ENCODE data around the gene COTL1. TPM values are rescaled to one million over a fixed set of nuclear protein-coding genes. Genes with fewer than 3 reads are reported as not detected.

The COTL1 gene
- total RNA-seq, 1 donor from 2014 or later = 18.4 TPM

DNA sequence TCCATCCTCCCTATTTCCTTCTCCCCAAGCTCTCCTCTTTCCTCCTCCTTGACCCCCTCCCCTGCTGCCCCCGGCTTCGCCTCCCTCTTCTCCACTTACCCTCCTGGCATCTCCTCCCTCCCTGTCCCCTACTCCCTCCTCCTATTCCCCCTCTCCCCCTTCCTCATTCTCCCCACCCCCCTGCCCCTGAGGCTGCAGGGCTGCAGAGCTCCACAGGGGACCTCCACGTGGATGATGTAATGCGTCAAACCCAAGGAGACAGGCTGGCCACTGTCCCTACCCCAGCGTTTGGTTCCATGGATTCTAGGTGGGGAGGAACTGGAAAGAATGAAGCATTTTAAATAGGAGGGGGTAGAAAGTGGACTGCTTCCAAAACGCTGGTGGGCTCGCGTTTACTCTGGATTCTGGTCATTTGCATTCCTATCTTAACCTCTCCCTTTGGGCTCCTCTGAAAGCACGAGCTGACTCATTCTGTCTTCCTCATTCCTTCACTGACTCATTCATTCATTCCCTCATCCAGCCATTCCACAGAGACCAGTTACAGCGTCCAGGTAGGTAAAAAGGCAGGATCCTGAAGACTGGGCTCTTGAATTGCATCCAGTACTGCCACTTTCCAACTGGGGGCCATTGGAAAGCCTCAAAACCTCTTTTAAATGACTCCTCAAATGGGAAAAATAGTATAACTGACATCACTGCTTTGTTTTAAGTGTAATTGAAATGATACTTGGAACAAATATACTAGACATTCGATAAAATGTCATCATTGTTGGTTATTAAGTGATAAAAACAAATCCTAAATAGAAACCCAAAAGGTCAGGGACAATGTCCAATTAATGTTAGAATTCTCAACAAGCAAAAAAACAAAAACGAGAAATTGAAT is 943 bp upstream of the COTL1 start:
- ATAC-seq (no peak), DNase-seq (ENCODE audit: missing footprints) (no peak)
- intact Hi-C loops (cut with DNase I) = loop anchor here (2.0 to 5.0 kb wide), 2 partner anchors 87 to 114 kb away; partner anchors contain the start of gene MEAK7

DNA sequence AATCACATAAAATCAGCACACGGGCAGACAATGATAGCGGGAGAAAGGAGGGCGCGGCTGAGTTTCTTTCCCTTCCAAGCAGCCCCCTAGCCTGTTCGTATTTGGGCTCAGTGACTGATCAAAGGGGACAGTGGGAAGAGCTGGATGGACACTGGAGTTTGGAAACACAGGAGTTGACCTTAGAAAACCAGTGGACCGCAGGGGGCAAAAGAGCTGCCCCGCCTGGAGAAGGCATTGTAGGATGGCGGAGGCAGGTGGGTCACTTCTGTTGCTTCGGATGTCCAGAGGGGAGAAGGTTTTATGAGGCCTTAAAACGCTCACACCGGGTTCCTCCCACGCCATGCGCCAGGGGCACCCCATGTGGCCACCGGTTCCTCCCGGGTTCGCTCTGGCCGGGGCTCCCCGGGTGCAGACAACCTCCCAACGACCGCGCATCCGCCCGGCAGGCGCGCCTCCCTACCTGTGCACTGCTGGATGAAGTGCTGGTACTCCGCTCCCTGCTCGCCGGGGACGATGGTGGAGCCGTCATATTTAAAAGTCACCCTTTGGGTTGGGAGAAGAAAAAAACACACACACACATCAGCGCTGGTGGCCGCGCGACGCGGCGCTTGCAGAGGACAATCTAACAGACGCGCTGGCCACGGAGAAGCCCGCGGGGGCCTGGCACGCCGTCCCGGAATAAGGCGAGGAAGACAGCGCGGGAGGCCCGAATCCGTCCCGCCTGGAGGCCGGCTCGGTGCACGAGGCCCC is 662 bp downstream of the COTL1 start:
- DNase-seq (ENCODE audit: missing footprints) = peak; percentile 85
- intact Hi-C loops (cut with DNase I) = loop anchor here (5.0 kb wide), 1 partner anchor 85 kb away; no protein-coding TSS in a partner anchor
- ATAC-seq = no peak

DNA sequence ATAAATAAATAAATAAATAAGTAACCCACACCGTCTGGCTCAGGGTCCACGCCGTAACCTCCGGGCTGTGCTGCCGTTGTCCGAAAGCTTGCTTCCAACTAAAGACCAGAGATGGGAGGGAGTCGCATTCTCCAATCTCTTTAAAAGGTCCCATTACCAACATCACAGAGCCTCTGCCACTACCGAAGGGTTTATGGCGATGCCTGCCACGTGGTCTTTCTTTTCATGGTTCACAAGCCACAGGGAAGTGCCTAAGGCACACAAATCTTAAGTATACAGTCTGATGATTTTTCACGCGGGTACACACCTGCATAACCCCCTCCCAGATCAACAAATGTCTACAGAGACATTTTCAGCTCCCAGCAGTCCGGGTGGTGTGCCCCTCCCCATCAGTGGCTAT is 1.4 kb downstream of the COTL1 start:
- ATAC-seq = no peak
- intact Hi-C loops (cut with DNase I) = loop anchor here (5.0 kb wide), 1 partner anchor 84 kb away; no protein-coding TSS in a partner anchor
- DNase-seq (ENCODE audit: missing footprints) = no peak

DNA sequence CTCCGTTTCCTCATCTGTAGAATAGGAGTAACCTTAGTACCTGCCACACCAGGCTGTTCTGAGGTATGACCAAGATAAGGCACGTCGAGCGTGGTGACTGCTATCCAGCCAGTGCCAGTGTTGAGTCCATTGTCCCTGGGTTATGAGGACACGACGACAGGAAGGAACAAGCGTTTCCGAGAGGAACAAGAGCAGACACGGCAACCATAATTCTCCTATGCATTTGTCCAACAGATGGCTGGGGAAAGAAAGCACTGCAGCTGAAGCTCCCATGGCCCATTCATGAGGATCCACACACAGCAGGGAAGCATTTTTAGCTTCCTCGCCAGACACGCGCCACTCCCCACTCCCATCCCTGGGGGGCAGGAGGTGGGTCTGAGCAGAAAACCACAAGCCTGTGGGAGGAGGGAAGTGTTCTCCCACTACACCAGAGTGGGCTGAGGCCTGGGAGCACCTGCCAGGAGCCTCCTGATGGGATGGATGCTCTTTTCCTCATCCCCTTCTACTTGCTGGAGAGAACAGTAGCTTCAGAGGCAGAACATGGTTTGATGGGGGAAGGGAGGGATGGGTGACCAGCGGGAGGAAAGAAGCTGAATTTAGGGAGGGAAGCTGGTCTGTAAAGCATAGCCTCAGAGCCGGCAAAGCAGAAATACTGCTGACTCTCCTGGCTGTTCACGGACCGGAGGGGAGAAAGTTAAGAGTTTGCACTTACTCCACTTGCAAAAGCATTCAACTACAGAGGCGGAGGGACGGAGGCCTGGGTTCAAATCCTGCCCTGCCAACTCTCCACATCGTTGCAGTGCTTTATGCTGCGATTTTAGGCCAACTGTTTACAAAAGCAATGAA is 2.7 kb downstream of the COTL1 start:
- ATAC-seq (no peak), DNase-seq (ENCODE audit: missing footprints) (no peak)
- intact Hi-C loops (cut with DNase I) = loop anchor here (5.0 kb wide), 1 partner anchor 83 kb away; no protein-coding TSS in a partner anchor

DNA sequence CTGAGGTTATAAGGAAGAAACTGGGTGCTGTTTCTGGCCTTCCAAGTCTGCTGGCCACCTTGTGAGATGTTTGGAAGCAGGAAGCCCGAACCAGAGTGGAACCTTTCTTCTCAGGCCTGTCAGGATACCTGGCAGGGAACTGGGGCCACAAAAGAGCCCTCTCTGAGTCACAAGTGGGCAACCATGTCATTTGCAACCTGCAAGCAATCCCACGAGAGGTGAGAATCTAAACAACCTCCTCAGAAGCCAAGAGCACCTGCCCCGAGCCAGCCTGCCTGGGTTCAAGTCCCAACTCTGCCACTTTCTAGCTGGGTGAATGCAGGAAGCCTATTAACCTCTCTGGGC is 3.3 kb downstream of the COTL1 start:
- intact Hi-C loops (cut with DNase I) = no loop called here
- DNase-seq (ENCODE audit: missing footprints) (no peak), ATAC-seq (no peak)

DNA sequence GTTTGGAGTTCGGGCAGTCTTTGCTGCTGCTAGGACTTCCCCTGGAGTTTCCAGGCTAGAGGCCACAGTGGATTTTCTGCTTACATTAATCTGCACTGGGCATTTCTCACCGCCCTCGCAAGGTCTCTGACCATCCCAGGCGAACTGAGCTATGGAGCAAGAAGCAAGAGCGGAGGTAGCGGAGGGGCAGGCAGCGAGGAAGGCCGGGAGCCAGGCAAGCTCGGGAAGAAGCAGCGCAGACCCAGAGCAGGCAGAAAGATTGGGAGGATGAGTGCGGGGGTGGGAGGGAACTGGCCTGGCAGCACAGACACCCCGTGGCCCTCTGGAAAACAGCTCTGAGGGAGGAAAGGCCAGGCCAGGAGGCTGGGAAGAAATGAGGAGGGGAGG is 3.8 kb downstream of the COTL1 start:
- intact Hi-C loops (cut with DNase I) = no loop called here
- DNase-seq (ENCODE audit: missing footprints) (no peak), ATAC-seq (no peak)

DNA sequence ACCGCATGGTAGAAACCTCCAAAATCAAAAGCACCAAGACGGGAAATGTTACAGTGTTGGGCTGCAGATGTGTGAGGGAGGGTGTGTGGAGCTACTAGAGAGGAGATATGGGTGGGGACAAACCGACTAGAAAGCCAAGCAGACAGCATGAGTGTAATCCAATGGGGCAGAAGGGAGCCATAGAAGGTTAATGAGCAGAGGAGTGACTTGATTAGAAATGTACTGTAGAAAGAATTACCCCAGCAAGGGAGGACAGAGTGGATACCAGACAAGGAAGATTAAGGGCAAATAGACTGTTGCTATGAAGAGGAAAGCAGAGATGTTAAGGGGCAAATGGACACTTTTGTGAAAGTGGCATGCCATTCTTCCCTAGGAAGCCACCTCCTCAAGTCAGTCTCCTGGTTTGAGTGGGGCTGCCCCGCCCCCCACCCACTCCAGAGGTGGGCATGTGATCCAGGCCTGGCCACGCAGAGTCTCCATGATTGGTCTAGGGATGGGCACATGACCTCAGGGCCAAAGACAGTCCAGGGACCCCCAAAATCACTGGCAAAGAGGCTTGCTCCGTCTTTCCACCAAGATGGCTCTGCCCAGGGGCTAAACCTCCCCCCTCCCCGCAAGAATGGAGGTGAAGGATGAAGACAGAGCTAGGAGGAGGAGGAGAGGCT is 4.3 kb downstream of the COTL1 start:
- intact Hi-C loops (cut with DNase I) = no loop called here
- ATAC-seq = no peak
- no peak for DNase-seq (ENCODE audit: missing footprints)

DNA sequence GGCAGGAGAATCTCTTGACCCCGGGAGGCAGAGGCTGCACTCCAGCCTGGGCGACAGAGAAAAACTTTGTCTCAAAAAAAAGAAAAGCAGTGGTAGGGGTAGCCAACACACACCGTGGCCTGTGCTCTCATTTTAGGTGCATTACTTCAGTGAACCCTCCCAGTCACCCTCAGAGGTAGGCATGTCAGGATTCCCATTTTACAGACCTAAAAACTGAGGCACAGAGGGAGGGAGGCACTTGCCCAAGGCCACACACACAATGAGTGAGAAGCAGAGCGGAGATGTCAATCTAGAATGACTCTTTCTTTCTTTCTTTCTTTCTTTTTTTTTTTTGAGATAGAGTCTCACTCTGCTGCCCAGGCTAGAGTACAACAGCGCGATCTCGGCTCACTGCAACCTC is 5.2 kb downstream of the COTL1 start:
- DNase-seq (ENCODE audit: missing footprints) (no peak), ATAC-seq (no peak)
- intact Hi-C loops (cut with DNase I) = no loop called here

DNA sequence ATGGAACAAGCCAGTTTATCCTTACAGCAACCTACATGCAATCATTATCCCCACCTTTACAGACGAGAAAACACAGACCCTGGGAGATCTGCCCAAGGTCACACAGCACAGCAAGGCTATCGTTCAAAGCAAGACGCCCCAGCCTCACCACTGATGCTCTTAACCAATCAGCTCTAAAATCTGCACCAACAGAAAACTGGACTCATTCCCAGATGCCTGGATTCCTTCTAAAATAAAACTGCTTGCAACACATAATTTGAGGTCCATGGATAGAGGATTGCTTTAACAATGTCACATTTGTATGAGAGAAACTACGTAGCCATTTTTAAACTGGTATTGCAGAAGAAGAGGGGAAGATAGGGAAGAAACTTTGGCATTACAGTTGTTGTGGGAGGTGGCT is 6.8 kb downstream of the COTL1 start:
- intact Hi-C loops (cut with DNase I) = no loop called here
- ATAC-seq (no peak), DNase-seq (ENCODE audit: missing footprints) (no peak)

DNA sequence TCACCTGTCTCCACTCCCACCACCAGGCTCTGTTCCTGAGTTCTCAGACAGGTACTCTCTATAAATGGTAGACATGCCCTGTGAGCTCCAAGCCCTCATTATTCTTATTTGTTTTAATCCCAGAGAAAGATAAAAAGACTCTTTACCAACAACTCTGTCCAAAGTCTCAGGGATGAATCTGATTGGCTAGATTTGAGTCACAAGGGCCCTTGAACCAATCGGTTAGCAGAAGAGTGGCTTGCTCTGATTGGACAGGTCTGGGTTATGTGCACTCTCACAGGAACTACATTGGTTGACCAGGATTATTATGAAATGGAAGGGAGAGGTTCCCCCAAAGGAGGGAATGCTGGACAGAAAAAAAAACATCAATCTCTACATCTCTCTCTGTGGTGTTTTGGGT is 7.5 kb downstream of the COTL1 start:
- intact Hi-C loops (cut with DNase I) = no loop called here
- DNase-seq (ENCODE audit: missing footprints) (no peak), ATAC-seq (no peak)

DNA sequence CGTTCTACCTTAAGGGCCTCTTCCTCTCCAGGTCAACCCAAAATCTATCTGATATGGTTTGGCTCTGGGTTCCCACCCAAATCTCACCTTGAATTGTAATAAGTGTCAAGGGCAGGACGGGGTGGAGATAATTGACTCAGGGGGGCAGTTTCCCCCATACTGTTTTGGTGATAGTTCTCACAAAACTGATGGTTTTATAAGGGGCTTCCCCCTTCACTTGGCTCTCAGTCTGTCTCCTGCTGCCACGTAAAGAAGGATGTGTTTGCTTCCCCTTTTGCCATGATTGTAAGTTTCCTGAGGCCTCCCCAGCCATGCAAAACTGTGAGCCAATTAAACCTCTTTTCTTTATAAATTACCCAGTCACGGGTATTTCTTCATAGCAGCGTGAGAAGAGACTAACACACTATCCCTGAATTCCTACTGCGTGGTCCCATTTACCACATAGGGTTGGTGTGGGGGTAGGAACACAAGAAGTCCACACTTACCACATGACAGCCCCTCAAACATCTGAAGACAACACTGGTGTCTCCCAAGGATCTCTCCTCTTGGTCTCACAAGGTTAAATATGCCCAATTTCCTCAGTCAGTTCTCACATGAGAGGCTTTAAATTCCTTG is 8.2 kb downstream of the COTL1 start:
- ATAC-seq = no peak

DNA sequence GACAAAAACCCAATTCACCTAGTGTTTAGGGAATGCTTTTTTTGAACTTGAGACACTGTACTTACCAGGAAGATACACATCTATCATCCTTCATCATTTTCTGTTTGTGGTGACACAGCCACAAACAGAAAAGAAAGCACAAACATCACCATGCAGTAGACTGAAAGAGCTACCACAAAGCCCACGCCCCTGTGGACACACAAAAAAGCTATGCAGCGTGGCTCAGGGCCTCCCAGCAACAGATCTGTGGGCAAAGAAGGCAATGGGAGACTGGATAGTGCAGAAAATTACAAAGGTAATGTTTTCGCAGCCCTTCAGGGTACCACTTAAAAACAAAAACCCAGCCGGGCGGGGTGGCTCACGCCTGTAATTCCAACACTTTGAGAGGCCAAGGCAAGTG is 9.6 kb downstream of the COTL1 start:
- DNase-seq (ENCODE audit: missing footprints) (no peak), ATAC-seq (no peak)
- intact Hi-C loops (cut with DNase I) = no loop called here

More for the DNA sequence above, 8.2 kb downstream of the COTL1 start:
- intact Hi-C loops (cut with DNase I) = no loop called here
- DNase-seq (ENCODE audit: missing footprints) = no peak

DNA sequence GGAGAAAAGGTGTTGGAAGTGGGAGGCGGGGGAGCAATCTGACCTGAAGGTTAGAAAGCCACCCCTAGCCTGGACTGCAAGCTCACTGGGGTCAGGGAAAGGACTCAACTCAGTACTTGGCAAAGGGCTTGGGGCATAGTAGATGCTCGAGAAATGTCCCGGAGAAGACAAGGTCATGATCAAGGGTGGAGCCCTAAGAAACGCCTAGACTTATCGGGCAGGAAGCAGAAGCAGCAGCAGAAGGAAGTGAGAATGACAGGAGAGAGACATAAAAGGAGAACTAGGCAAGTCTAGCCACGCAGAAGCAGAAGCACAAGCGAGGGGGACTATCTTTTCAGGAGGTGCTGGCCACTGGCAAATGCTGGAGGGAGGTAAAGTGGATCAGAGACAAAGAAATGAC is 10.2 kb downstream of the COTL1 start:
- DNase-seq (ENCODE audit: missing footprints) = no peak
- ATAC-seq = no peak
- intact Hi-C loops (cut with DNase I) = no loop called here

DNA sequence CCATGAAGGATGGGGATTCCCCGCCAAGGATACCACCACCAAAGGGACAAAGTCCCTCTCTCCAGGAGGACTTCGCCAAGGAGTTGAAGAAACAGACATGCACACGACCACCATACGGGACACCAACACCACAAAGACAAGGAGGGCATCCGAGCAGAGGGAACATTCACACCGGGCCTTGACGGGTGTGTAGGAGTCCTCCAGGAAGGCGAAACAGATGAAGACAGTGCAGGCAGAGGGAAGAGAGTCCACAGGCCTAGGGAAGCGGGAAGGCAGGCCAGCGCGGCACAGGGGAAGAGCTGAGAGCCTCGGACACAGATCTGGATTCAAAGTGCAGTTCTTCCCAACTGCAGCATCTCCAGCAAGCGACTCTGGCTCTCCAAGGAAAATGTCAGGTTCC is 10.8 kb downstream of the COTL1 start:
- ATAC-seq (no peak), DNase-seq (ENCODE audit: missing footprints) (no peak)
- intact Hi-C loops (cut with DNase I) = no loop called here

DNA sequence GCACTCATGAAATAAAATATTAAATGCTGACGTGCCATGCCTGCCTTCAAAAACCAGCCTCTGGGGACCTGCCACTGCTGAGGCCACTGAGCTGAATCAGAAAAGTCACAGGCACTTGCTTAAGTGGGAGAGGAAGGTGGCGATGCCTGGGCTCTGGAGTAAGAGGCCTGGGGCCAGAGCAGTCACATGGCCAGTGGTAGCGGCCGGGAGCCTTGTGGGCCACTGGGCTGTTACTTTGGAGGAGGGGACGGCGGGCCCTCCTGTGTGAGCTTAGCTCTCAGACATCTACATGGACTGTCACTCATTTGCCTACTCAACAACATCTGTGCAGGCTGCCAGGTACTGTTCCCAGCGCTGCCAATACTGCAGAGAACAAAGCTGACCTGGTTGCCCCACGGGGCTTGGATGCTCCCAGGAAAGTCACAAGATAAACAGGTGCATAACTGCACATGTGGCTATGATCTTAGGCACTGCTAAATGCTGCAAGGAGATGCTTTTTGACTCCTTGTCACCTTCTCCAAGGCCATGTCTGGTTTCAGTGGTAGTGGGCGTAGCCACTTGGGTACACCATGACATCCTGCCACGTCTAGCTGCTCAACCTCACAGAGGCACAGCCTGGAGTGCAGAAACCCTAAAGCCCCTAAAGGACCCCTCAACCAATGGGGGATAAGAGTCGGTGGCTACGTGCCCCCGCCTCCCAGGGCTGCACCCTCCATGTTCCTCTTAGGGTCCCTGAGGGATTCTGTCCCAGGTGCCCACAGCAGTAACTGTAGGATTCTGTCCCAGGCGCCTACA is 11.6 kb downstream of the COTL1 start:
- intact Hi-C loops (cut with DNase I) = no loop called here
- no peak for ATAC-seq
- DNase-seq (ENCODE audit: missing footprints) = no peak

DNA sequence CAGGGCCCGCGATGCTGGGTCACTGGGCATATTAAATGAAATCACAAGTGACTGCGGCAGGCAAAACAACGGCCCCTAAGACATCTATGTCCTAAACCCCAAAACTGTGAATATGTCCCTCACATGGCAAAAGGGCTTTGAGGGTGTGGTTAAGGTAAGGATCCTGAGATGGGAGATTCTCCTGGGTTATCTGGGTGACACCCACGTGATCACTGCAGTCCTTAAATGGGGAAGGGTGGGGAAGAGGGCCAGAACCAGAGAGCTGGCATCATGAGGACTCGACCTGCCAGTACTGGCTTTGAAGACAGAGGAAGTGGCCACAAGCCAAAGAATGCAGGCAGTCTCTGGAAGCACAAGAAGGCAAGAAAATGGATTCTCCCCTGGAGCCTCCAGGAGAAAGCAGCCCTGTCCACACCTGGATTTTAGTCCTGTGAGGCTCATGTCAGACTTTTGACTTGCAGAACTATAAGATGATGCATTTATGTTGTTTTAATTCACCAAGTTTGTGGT is 12.5 kb downstream of the COTL1 start:
- no peak for ATAC-seq
- intact Hi-C loops (cut with DNase I) = no loop called here
- no peak for DNase-seq (ENCODE audit: missing footprints)

DNA sequence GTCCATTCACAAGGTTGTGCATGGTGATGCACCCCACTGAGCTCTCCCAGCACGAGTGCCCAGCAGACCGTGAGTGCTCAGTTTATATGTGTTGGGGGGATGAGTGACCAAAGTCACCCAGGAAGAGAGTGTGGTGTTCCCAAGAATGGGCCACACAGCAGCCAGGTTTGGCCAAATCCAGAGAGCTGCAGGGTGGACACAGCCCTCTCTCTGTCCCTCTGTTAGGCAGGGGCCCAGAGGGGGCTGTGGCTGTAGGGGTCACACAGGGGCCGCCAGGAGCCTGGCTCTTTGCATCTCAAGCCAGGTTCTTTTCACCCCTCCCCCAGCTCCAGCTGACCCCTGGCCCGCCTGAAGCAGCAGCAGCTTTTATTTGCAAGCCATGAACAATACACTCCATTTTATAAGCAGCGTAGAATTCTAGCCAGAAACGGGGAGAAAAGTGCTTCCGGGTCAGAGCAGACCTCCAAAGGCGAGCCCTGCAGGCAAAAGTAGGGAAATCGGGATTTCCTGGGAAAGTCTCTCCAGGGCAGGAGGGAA is 13.3 kb downstream of the COTL1 start:
- ATAC-seq = no peak
- no peak for DNase-seq (ENCODE audit: missing footprints)
- intact Hi-C loops (cut with DNase I) = no loop called here

Data from Right ventricle myocardium inferior (tissue), 1 donor.